ENCODE measurements around the gene MGST2.

The MGST2 gene

GRCh38 chr4:139709660-139710059 lies 44.0 kb downstream of the MGST2 start:
- DNase-seq (ENCODE audit: low spot score): no peak

GRCh38 chr4:139710073-139710472 lies 44.5 kb downstream of the MGST2 start:
- DNase-seq (ENCODE audit: low spot score): no peak

DNA sequence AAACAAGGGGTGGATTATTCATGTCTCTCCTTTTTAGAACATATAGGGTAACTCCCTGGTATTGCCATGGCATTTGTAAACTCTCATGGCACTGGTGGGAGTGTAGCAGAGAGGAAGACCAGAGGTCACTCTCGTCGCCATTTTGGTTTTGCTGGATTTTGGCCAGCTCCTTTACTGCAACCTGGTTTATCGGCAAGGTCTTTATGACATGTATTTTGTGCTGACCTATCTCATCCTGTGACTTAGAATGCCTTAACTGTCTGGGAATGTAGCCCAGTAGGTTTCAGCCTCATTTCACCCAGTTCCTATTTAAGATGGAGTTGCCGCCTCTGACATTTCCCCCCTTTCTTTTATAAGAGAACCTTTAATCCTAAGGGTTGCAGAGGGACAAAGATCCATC lies 45.8 kb downstream of the MGST2 start:
- no peak for DNase-seq (ENCODE audit: low spot score)

DNA sequence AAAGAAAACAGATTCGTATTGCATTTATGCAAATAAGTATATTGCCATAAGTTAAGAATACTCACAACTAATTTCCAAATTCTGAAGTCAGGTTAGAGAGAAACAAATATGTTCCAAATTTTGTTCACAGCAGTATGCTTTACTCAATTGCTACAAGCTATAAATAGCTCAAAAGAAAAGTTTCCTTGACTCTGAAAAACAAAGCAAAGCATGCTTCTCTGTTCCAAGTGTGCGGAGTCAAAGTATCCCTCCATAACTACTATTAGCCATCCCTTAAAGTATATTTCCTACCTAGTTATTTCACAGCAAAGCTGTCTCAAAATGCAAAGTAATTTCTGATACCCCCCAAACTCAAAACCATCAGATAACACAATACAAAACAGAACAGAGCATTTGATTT lies 47.3 kb downstream of the MGST2 start:
- DNase-seq (ENCODE audit: low spot score): no peak

DNA sequence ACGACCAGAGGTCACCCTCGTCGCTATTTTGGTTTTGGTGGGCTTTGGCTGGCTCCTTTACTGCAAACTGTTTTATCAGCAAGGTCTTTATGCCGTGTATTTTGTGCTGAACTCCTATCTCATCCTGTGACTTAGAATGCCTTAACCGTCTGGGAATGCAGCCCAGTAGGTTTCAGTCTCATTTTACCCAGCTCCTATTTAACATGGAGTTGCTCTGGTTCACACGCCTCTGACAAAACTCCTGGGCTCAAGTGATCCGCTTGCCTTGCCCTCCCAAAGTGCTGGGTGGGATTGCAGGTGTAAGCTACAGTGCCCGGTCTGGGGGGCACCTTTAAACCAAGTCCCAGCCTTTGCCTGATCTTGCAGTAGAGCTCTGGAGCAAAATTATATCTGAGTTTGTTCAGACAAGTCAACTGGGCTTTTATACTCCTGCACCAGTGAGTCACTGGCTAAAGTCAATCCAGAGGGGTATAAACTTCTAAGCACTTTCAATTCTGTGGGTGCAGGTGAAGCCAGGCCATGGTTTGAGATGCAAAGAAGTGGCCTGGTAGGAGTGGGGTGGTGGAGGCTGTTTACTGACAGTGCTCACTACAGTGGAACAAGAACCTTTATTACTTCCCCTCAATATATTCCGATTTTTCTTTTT lies 50.2 kb downstream of the MGST2 start:
- DNase-seq (ENCODE audit: low spot score): no peak

GRCh38 chr4:139718358-139718757 lies 52.7 kb downstream of the MGST2 start:
- DNase-seq (ENCODE audit: low spot score): no peak

GRCh38 chr4:139718833-139719232 lies 53.2 kb downstream of the MGST2 start:
- DNase-seq (ENCODE audit: low spot score): no peak

DNA sequence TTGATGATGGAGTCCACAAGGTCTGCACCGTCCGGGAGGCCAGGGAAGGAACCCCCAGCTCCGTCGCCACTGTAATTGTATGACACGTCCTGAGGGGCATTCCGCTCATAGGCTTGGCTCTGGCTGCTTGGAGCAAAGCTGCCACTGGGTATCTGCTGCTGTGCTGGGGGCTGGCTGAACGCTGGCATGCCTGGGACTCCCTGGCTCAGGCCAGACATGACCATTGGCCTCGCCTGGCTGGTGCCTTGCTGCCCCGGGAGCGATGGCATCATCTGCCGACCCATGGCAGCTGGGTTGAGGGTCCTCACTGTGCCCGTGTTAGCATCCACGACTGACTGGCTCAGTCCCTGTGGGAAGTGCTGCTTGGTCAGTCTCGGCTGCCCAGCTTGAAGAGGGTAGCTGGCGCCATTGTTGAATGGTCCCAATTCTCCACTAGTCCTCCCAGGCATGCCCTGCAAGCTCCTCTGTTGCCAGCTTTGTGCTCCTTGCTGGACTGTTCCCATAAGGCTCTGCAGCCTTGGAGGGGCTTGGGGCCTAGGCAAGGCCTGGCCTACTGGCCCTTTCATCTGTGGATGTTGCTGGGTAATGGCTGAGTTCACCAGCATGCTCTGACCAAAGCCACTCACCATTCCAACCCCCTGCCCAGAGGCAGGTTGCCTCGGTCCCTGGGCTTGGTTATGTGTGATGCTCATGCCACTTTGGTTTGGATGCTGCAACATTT lies 53.9 kb downstream of the MGST2 start:
- no peak for DNase-seq (ENCODE audit: low spot score)

DNA sequence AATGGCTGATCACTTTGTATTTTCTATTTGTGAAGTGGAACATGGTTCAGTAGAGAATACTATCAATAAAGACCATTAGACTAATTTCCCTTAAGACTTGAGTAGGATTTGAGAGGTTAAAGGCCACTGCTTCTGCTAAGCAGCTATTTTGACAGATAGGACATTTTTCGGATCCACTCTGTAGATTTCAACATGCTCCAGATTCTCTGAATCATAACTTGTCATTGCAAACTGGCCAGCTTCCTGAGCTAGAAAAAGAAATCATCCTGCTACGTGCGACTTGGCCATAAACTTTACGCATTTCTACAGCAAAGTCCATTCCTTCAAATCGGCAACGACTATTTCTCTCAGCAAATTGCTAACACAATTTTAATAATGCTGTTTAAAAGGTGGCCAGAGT lies 55.2 kb downstream of the MGST2 start:
- DNase-seq (ENCODE audit: low spot score): no peak

- DNase-seq (ENCODE audit: low spot score): no peak
These were observed 56.2 kb downstream of the MGST2 start for GRCh38 chr4:139721789-139722188.

DNA sequence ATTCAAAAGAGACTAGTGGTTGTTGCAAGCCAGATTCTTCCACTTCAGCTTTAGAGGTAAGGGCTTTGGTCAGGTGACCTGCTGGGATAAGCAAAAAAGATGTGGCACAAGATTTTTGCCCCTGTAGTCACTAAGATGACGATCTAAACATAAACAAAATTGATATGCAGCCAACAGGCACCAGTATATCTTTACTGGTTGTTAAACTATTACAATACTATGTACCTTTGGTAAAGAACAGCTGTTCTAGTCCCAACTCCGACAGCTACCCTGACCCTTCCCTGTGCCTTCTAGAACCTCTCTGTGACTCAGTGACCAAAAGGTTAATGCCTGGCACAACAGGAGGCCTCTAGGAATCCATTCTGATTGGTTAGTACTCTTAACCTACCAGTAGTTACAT lies 59.6 kb downstream of the MGST2 start:
- no peak for DNase-seq (ENCODE audit: low spot score)

GRCh38 chr4:139726615-139727014 lies 61.0 kb downstream of the MGST2 start:
- DNase-seq (ENCODE audit: low spot score): no peak

- no peak for DNase-seq (ENCODE audit: low spot score)
These were observed 62.5 kb downstream of the MGST2 start for GRCh38 chr4:139728146-139728545.

- DNase-seq (ENCODE audit: low spot score): no peak
These were observed 63.2 kb downstream of the MGST2 start for GRCh38 chr4:139728840-139729239.

GRCh38 chr4:139732991-139733570 lies 67.5 kb downstream of the MGST2 start:
- no peak for DNase-seq (ENCODE audit: low spot score)

- DNase-seq (ENCODE audit: low spot score): no peak
These were observed 68.7 kb downstream of the MGST2 start for GRCh38 chr4:139734201-139734874.

GRCh38 chr4:139734875-139735380 lies 69.3 kb downstream of the MGST2 start:
- peak; percentile 84 for DNase-seq (ENCODE audit: low spot score)

DNA sequence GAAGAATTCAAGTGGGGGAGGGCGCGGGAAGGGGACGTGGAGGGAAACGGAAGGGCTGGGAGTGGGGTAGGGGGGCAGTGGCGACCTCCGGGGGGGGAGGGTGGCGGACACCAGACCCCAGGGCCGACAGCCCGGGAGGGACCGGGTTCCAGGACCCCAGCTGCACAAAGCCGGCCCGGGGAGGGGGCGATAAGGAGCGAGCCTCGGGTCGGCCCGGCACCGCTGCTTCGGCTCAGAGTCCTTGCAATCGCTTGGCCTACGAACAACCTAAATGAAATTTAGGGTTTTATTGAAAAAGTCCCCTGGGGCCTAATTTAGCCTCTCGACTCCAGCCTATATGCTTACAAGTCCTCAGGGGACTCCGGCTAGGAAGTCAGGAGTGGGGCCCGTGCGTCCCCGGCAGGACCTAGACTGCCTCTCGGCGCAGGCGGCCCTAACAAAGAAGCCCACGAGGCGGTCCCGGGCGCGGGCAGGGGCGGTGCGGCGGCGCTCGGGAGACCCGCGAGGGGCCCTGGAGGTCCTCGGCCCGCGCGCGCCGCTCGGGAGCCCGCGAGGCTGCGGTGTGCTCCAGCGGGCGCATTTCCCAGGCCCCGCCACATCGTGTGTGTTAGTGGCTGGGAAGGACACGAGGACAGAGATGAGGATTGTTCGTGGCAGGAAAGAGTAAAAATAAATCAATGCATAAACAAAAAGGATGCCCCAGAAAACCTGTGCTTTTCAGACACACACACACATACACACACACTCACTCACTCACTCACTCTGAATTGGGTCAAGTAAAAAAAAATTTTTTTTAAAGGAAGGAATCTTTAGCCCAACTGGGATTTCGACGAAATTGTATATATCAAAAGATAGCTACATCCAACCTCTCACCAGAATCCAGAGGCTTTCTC lies 70.0 kb downstream of the MGST2 start:
- DNase-seq (ENCODE audit: low spot score): no peak

GRCh38 chr4:139736274-139736660 lies 70.6 kb downstream of the MGST2 start:
- no peak for DNase-seq (ENCODE audit: low spot score)

DNA sequence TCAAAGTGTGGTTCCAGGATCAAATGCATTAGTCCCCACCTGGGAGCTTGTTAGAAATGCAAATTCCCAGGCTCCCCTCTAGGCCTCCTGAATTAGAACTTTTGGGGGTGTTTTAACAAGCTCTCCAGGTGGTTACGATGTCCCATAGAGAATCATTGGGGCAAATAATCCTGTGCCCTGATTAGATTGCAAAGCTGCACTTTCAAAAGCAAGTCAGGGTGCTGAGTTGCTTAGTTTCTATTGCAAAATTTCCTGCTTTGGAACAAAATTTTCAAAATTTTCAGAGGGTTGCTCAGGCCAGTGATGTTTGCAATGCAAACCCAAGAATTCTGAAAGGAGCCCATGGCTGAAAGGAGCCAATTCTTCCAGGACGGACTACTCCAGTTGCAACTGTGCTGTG lies 71.0 kb downstream of the MGST2 start:
- no peak for DNase-seq (ENCODE audit: low spot score)

GRCh38 chr4:139738846-139739613 lies 73.4 kb downstream of the MGST2 start:
- DNase-seq (ENCODE audit: low spot score): no peak

All from putamen (tissue), 1 donor.